Osteoblast (primary cell): ENCODE data around the gene HACL1. TPM values are rescaled to one million over a fixed set of nuclear protein-coding genes. Genes with fewer than 3 reads are reported as not detected.
A peak's percentile ranks its signal among the peaks of the same experiment; 100 is the strongest.
"Not testable (repeated sequence)": the region's sequence is repeated elsewhere in the genome, so short reads cannot be mapped to it uniquely, and the experiment has no call there.

Experiments
- DNase-seq: peaks from one replicate; pipeline ENCODE4 v3.0.0; 2011; ENCODE audit warnings: low spot score, mixed read lengths; ENCODE audit not compliant: insufficient read length; ENCODE audit errors: missing footprints
- H2AFZ ChIP-seq: 2 replicates; pipeline ENCODE4 v1.6.0; 2011; ENCODE audit warnings: mild to moderate bottlenecking, low read length
- H3K27ac ChIP-seq: 2 replicates; pipeline ENCODE4 v1.5.1; 2011; ENCODE audit warnings: mild to moderate bottlenecking, low read depth, low read length, moderate library complexity
- H3K27me3 ChIP-seq: 2 replicates; pipeline ENCODE4 v1.6.0; 2012; ENCODE audit warnings: mild to moderate bottlenecking, control low read depth, inconsistent platforms, low read length, moderate library complexity; ENCODE audit not compliant: insufficient read depth
- H3K36me3 ChIP-seq: 2 replicates; pipeline ENCODE4 v1.5.1; 2011; ENCODE audit warnings: mild to moderate bottlenecking, low read length, control low read depth, moderate library complexity; ENCODE audit not compliant: insufficient read depth
- H3K4me1 ChIP-seq: 2 replicates; pipeline ENCODE4 v1.5.1; 2011; ENCODE audit warnings: mild to moderate bottlenecking, low read length, control low read depth, moderate library complexity; ENCODE audit not compliant: insufficient read depth
- H3K4me2 ChIP-seq: 2 replicates; pipeline ENCODE4 v1.6.0; 2011; ENCODE audit warnings: mild to moderate bottlenecking, low read length; ENCODE audit not compliant: insufficient read depth
- H3K4me3 ChIP-seq: fragments of 200-600 bp; sonication (generic); 3 replicates; pipeline ENCODE4 v1.5.1; 2012; ENCODE audit warnings: mild to moderate bottlenecking, low read length, inconsistent platforms; ENCODE audit not compliant: insufficient read depth
- H3K79me2 ChIP-seq: 2 replicates; pipeline ENCODE4 v1.6.0; 2012; ENCODE audit warnings: mild to moderate bottlenecking, low read length, control low read depth, inconsistent platforms; ENCODE audit not compliant: insufficient read depth
- H3K9me3 ChIP-seq: 2 replicates; pipeline ENCODE4 v1.5.1; 2011; ENCODE audit warnings: low read depth, low read length, control low read depth
- H4K20me1 ChIP-seq: 2 replicates; pipeline ENCODE4 v1.6.0; 2012; ENCODE audit warnings: mild to moderate bottlenecking, low read length, control low read depth; ENCODE audit not compliant: insufficient read depth
- total RNA-seq: library from RNA; depleted of rRNA; stranded (reverse); fragments of >200 nt; gene quantifications from 2 replicates; pipeline ENCODE4 v1.2.3, GENCODE V29; 2012
- TF ChIP-seq, protein P1 (sequence below): IDR thresholded peaks from 2 replicates; pipeline ENCODE4 v1.5.1; 2011; ENCODE audit warnings: mild to moderate bottlenecking, low read depth, low read length, moderate library complexity; ENCODE audit errors: extremely low read depth

The HACL1 gene
- total RNA-seq, 1 donor: 34.7 TPM

DNA sequence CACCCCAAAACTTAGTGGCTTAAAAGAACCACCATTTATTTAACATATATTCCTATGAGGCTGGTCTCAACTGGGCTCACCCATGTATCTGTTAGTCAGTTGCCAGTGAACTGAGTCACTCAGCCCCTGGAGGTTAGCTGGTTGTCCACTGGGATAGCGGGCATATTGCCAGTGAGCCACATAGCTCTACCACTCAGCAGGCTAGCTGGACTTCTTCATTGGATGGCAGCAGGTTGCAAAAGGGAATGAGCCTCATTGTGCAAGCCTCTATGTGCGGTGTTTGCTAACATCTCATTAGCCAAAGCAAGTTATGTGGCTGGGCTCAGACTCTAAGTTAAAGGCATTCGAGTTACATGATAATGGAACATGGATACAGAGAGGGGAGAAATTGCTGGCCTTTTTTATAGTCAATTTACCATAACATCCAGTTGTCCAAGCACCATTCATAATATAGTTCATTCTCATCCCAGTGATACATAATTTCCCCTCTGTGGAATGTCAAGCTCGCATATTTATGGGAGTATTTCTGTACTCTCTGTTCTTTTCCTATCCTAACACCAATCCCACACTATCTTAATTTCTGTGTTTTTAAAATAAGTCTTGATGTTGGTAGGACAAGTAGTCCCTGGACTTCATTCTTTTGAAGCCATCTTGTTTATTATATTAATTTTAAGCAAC, 8.9 kb upstream of the HACL1 start:
- Histone ChIP-seq H3K4me2 (peak overlapping the region; percentile 34), H3K4me3 (no peak overlapping the region), H2AFZ (no peak overlapping the region), H3K9me3 (no peaks in the 10 kb centered on the region), H3K27ac (peak overlapping the region; percentile 2), H3K4me1 (peaks cover 25% of the 10 kb centered on the region), H4K20me1 (no peaks in the 10 kb centered on the region), H3K36me3 (no peaks in the 10 kb centered on the region), H3K27me3 (no peaks in the 10 kb centered on the region), H3K79me2 (no peaks in the 10 kb centered on the region)
- TF ChIP-seq, protein P1, sequence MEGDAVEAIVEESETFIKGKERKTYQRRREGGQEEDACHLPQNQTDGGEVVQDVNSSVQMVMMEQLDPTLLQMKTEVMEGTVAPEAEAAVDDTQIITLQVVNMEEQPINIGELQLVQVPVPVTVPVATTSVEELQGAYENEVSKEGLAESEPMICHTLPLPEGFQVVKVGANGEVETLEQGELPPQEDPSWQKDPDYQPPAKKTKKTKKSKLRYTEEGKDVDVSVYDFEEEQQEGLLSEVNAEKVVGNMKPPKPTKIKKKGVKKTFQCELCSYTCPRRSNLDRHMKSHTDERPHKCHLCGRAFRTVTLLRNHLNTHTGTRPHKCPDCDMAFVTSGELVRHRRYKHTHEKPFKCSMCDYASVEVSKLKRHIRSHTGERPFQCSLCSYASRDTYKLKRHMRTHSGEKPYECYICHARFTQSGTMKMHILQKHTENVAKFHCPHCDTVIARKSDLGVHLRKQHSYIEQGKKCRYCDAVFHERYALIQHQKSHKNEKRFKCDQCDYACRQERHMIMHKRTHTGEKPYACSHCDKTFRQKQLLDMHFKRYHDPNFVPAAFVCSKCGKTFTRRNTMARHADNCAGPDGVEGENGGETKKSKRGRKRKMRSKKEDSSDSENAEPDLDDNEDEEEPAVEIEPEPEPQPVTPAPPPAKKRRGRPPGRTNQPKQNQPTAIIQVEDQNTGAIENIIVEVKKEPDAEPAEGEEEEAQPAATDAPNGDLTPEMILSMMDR: no peak
- DNase-seq: no peak

DNA sequence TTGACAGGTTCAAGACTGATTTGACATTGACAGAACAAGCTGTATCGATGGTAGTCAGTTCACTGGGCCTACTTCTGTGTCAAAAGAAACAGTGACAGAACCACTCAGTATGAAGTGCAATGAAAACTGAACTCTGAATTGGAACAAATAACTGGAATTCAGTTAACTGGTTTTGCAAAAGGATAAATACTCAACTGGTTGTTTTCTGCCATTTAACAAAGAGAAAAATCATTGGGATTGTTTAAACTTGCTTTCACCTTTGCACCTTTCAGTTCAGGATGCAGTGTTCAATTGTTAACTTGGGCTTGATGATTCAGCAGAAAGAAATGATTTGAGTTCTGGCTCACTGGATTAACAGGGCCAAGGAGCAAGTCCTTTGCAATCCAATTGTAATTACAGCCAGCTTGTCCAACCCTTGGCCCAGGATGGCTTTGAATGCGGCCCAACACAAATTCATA, 5.1 kb upstream of the HACL1 start:
- Histone ChIP-seq H3K4me3 (no peak overlapping the region), H3K4me2 (no peak overlapping the region), H3K27me3 (no peaks in the 10 kb centered on the region), H3K4me1 (peaks cover 31% of the 10 kb centered on the region), H4K20me1 (no peaks in the 10 kb centered on the region), H3K36me3 (no peaks in the 10 kb centered on the region), H2AFZ (no peak overlapping the region), H3K27ac (no peak overlapping the region), H3K9me3 (no peaks in the 10 kb centered on the region), H3K79me2 (no peaks in the 10 kb centered on the region)
- TF ChIP-seq, protein P1: no peak
- DNase-seq: peak; percentile 60

DNA sequence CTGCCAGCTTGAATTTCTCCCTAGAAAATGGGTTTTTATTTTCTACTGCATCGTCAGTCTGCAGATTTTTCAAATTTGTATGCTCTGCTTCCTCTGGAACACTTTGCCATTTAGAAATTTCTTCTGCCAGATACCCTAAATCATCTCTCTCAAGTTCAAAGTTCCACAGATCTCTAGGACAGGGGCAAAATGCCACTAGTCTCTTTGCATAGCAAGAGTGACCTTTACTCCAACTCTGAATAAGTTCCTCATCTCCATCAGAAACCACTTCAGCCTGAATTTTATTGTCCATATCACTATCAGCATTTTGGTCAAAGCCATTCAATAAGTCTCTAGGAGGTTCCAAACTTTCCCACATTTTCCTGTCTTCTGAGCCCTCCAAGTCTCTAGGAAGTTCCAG, 3.2 kb upstream of the HACL1 start:
- H3K4me3 ChIP-seq, H3K9me3 ChIP-seq, DNase-seq, H2AFZ ChIP-seq, H3K4me2 ChIP-seq, H4K20me1 ChIP-seq, H3K36me3 ChIP-seq, H3K27ac ChIP-seq, H3K27me3 ChIP-seq: not testable (repeated sequence)
- Histone ChIP-seq H3K79me2 (peaks cover 13% of the 10 kb centered on the region), H3K4me1 (peaks cover 30% of the 10 kb centered on the region)

DNA sequence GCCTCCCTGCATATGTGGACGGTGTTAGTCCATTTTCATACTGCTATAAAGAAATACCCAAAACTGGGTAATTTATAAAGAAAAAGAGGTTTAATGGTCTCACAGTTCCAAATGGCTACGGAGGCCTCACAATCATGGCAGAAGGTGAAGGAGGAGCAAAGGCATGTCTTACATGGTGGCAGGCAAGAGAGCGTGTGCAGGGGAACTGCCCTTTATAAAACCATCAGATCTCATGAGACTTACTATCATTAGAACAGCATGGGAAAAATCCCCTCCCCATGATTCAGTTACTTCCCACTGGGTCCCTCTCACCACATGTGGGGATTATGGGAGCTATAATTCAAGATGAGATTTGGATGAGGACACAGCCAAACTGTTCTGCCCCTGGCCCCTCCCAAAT, 1.4 kb upstream of the HACL1 start:
- Histone ChIP-seq H3K79me2 (peaks cover 19% of the 10 kb centered on the region), H3K36me3 (peaks cover 10% of the 10 kb centered on the region), H3K4me1 (peaks cover 30% of the 10 kb centered on the region), H3K4me2 (peak overlapping the region; percentile 87)
- not testable (repeated sequence) for H3K27me3 ChIP-seq, H3K9me3 ChIP-seq, H3K4me3 ChIP-seq, H4K20me1 ChIP-seq, H2AFZ ChIP-seq, DNase-seq, H3K27ac ChIP-seq

DNA sequence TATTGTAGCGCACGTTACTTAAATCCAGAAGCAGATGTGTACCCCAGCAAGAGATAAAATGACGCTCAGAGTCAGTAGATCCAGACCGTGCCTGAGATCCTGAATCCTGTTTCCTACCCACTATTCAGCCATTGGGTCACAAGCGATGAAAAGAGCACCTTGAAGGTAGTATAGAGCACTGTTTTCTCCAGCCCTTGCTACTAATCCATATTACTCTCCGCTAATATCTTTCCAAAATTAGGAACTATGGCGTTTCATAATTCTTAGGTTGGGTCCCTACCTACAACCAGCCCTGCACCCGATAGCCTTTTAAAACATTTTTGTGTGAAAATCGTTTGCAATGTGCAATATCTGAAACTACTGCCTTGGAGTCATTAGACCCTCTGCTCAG, 772 bp upstream of the HACL1 start:
- Histone ChIP-seq H3K27me3 (no peaks in the 10 kb centered on the region), H4K20me1 (no peaks in the 10 kb centered on the region), H2AFZ (peak overlapping the region; percentile 99), H3K4me1 (peaks cover 27% of the 10 kb centered on the region), H3K9me3 (no peaks in the 10 kb centered on the region), H3K27ac (peak overlapping the region; percentile 83), H3K79me2 (peaks cover 19% of the 10 kb centered on the region), H3K36me3 (peaks cover 13% of the 10 kb centered on the region), H3K4me2 (peak overlapping the region; percentile 87), H3K4me3 (peak overlapping the region; percentile 94)
- DNase-seq: peak; percentile 80
- TF ChIP-seq, protein P1: no peak
